HG03571 (cell line): Measurements from ENCODE around the gene CTNNBIP1.

ENCODE experiments used
- ATAC-seq: cut with Tn5 transposase; IDR thresholded peaks from one replicate; pipeline ENCODE4 v1.9.1; 2021; ENCODE audit not compliant: unreplicated experiment

The CTNNBIP1 gene

DNA sequence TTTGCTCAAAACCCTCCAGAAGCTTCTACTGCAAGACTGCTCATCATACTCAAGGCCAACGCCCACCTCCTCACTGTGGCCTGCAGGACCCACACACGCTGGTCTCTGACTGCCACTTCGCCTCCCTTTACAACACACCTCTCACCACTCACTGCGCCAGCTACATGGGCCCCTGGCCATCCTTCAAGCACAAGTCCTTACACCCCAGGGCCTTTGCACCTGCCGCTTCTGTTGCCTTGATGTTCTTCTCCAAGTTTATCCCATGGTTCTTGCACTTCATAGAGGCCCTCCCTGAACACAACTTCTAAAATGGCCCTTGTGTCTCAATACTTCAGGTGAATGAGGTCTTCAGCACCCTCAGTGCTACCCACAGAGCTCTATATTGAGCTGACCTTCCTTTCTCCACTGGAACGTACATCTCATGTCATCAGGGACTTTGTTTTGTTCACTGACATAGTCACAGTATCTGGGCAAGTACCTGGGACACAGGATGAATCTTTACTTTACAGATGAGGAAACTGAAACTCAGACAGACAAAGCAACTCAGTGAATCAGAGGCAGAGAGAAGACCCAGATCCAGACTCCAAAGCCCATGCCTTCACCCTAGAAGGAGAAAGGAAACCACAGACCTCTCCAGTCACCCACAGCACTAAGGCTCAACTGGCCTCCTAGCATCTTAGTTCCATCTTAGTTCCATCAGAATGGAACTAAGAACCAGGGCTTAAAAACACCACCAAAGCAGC is 51.6 kb downstream of the CTNNBIP1 start:
- no peak for ATAC-seq

DNA sequence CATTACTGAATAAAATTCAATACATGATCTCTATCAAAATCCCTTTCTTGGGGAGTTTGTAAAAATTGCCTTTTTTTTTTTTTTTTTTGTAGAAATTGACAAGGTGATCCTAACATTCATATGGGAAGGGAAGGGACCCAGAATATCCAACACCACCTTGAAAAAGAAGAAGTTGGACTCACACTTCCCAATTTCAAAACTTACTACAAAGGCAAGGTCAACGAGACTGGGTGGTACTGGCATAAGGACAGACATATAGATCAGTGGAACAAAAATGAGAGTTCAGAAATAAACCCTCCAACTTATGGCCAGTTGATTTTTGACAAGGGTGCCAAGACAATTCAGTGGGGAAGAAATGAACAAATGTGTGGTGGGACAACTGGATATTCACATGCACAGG is 54.9 kb downstream of the CTNNBIP1 start:
- no peak for ATAC-seq

DNA sequence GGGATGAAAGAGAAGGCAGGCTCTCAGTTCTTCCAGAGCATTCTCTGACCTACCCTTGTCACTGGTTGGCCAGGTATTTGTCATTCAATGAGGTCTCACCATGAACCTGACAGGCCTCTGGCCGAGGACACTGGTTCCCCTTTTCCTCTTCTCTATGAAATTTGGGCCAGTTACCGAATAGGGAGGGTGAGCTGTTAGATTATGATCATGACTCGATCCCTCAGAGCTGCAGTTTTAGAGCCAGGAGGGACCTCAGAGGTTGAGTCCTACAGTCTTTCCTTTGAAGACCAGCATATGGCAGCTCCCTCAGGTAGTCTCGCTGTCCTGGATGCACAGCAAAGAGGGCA is 56.8 kb downstream of the CTNNBIP1 start:
- ATAC-seq, result no peak

DNA sequence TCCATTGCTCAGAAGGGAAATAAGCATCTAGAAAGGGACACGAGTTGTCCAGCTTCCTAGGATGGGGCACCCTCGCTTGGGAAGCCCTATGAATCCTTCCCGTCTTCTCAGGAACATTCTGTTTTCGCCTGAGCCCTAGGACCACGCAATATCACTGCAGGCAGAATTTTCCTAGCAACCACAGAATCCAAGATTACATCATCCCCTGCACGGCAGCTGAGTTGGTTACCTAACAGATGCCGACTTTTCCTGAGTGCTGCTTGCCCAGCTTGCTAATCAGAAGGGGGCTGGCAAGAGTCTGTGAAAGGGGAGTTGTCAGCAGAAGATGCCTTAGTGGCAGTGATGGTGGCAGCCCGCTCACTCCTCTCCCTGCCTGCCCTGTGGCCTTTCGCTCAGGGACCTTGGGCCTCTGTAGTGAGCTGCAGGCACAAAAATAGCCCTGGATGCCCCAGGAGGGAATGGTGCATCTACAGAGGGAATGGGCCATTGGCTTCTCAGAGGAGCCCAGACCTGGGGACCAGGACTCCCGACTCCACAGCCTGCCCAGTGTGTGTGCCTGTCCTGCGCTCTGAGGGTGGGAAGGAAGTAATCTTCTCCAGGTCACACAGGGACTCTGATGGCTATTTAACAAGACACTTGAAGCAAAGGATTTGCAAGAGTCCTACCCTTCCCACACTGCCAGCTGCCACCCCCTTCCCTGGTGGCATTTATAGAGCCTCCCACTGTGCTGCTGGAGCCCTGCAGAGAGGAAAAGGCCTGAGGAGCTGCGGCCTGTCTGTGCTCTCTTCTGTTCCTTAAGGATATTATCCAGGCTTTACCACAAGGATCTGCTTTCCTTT is 57.4 kb downstream of the CTNNBIP1 start:
- no peak for ATAC-seq

DNA sequence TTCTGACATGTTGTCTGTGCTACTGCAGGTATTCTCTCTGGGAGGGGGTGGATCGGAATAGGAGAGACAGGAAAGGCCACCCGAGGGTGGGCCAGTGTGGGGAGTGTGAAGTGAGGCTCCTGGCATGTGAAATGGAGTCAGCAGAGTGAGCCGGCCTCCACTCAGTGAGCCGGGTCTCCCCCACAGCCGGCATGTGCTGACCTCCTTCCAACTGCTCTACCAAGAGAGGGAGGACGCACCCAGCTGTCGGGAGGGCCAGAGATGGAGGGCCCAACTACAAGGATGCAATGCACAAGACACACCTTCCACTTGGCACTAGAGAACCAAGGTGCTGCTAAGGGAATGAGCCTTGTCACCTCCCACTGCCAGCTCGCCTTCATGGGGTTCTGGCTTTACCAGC is 58.1 kb downstream of the CTNNBIP1 start:
- ATAC-seq, result no peak

DNA sequence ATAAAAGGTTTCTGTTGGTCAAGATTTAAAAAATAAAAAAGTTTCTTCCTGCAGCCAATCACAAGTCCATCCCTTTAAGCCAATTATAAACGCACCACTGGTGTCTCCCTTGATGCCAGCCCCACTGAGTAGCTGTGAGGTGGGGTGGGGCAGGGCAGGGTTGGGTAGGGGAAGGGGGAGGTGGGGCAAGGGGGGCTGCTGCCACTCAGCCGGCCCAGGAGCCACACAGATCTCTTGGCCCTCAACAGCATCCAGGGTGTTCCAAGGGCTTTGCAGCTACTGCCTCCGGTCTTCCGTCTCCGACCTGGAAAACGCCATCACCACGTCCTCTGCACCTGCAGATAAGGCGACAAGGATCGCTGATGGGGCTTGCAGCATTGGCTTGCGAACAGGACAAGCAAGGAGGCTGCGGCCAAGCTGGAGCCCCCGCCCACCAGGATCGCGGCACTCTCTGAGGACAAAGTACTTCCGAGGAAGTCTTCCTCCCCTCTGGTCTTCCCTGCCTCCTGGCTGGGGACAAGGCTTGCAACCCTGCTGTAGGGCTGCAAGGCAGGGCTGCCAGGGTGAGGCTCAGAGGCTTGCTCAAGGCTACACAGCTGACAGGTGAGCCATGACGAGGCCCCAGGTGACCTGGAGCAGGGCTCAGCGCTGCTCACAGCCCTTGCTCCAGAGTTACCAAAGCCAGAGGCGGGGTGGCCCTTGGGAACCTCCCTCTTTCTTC is 59.5 kb downstream of the CTNNBIP1 start:
- no peak for ATAC-seq

DNA sequence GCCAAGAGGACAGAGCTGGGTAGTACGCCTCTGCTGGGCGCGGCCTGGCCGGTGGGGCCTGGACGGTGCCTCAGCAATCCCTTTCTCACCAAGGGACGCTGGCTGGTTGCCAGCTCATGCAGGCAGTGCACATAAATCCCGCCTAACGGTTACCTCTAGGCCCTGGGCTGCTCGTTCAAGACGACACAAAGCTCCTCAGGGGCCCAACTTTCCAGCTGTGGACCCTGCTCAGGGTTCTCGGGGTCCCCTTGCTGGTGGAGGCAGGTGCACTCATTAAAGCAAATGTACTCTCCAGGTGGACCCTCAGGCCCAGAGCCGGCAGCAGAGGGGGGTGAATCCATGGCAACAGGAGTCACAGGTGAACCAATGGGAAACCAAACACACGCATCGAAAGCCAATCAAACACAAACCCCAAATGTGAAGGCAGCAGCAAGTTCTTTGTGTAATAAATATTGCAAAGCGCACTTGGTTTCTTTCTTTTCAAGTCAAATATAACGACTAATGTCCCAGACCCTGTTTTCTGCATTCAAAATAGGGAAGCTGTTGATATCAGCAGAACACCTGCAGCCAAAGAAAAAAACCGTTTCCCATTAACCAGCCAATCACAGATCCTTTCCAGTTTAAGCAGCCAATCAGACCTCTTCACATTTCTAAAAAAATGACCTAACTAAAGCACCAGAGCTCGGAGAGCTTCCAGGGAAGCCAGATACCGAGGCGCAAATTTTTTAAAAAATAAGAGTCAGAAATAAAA is 60.2 kb downstream of the CTNNBIP1 start:
- ATAC-seq, result no peak

DNA sequence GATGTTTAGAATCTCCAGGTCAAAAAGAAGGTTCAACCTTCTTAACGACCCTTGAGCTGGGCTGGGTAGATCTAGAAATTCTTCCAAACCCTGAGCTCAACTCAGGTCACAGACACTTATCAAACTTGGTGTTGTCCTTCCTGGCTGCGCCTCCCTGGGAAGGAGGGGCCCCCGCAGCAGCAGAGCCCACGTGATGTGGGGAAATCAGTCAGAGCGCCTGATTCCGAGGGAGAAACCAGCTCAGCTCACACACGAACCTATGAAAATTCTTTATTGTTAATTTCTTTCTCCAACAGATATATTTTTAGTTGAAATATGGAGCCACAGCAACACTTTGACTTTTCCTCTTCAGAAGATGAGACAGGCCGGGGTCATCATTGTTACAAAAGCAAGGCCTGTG is 62.0 kb downstream of the CTNNBIP1 start:
- ATAC-seq, result no peak

DNA sequence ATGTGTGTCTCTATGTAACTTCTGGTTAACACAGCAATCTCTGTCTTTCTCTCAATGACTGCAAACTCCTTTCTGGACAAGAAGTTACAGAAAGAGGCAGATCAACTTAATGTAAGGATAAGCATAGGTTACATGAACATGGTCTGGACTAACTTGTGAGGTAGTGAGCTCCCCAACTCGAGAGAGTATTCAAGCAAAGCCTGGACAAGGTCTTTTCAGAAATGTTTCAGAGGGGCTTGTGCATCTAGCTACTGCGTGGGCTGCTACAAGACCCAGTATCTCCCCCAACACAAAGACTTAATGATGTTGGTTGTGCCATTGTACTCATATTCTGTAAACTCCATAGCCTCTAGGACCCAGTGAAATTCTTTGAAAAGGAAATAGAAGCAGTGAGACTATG is 62.8 kb downstream of the CTNNBIP1 start:
- ATAC-seq, result no peak

DNA sequence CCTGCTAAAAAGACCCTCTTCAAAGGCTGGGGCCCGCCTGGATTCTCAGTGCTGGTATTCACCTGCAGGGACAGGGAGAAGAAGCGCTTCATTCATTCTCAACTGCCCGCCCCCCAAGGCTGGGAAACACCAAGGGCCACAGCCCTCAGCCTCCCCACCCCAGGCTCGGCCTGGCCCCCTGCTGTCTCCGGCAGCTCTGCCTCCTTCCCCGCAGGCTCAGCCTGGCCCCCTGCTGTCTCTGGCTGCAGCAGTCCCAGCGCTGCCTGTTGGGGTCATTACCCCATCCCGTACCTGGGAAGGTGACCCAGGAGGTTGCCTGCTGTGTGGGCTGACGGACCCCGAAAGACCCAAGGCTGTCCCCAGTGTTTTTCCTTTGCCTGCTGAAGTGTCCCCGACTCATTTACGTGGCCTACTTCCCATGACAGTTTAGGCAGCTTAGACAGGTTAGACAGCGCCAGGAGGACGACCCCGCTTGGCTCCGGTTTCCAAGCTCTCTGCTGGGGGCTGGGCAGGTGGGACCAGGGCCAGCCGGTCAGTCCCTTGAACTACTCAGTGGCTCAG is 63.4 kb downstream of the CTNNBIP1 start:
- ATAC-seq, result no peak

DNA sequence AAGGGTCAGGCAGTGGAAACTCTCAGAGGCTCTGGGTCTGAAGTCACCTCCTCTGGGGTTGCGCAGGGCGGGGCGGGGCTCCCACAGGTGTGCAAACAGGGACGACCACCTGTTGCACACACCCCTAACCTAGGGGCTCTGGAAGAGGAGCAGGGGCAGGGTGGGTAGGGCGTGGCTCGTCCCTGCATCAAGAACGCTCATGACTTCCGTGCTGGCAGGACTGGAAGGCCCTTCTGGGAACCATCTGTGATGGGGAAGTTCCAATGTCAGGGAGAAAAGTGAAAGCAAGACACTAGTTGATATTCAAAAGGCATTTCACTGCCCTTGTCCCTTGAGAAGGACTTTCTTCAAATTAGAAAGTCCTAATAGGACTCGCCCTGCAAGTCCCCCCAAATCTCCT is 64.2 kb downstream of the CTNNBIP1 start:
- ATAC-seq, result no peak

DNA sequence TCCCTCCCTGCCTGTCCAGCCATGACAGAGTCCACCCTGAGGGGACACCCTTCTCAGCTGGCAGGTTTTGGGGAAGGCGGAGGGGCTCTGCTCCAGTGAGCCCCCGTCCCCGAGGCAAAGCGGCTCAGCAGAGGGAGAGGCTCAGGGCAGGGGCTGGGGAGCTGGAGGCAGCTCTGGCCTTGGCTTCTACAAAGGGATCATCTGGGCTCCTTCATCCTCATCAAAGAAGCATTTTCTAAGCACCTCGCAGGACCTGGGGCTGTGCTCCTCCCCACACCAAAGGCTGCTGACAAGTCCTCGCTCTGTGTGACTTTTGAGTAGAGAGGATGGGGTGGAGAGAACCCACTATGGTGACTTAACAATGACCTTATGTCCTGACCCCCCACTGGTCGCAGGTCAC is 65.3 kb downstream of the CTNNBIP1 start:
- no peak for ATAC-seq

DNA sequence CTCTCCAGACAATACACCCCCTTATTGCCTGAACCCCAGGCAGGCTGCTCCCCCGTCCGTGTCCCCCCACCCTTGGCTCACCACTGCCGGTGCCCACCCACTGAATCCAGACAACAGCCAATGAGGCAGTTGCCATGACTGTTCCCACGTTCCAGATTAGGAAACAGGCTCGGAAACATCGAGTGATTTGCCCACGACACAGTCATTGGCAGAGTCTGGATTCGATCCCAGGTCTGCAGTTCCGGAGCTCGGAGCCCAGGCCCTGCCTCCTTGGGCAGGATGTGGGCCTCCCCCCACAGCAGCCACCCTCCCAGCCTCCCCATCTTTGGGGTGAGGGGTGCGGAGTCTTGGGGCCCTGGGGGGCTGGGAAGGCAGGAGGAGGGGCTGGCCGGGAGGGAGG is 66.0 kb downstream of the CTNNBIP1 start:
- no peak for ATAC-seq

DNA sequence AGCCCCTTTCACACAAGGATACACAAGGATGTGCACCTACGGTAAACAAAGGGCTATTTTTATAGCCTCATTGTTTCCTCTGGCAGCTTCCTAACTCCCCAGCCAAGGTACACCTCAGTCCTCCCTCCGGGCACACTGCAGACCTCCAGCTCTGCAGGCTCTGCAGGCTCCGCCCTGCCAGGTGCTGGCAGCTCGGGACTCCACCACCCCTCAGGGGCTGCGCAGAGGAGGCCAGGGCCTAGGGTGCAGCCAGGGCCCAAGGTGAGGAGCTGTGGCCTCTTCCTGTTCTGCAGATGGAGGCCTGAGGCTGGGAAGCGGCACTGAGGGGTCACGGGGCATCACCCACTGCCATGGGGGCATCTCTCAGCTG is 66.5 kb downstream of the CTNNBIP1 start:
- ATAC-seq, result no peak

DNA sequence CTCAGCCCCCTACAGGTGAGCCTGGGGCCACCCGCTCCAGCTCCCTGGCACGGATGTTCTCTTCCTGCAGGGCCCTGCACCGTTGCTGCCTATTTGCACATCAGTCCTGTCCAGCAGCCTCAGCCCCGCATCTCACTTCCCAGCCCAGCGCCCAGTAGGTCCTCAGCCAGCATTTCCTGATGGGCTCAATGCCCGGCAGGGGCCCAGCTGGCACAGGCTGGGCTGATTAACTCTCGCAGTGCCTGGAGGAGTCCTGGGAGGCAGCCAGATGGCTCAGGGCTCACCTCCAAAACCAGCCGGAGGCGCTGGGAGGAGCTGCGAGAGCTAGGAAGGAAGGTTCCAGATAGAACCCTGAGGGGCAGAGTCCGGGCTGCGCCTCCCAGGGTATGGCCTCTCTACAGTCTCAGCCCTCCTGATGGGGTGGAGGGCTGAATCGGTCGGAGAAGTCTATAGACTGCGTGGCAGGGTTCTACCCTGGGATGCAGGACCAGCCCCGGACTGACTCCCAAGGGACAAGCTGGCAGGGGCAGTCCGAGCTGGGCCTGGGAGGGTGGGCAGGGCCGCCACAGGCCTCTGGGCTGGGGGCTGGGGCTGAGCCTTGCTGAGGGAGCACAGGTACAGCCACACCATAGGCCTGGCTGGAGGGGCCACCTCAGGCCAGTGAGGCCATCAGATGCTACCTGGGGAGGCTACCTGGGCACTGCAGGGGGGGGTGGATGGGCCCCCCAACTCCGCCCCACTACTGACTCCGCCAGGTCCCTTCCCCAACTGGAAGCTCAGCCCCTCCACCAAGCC is 67.1 kb downstream of the CTNNBIP1 start:
- no peak for ATAC-seq

DNA sequence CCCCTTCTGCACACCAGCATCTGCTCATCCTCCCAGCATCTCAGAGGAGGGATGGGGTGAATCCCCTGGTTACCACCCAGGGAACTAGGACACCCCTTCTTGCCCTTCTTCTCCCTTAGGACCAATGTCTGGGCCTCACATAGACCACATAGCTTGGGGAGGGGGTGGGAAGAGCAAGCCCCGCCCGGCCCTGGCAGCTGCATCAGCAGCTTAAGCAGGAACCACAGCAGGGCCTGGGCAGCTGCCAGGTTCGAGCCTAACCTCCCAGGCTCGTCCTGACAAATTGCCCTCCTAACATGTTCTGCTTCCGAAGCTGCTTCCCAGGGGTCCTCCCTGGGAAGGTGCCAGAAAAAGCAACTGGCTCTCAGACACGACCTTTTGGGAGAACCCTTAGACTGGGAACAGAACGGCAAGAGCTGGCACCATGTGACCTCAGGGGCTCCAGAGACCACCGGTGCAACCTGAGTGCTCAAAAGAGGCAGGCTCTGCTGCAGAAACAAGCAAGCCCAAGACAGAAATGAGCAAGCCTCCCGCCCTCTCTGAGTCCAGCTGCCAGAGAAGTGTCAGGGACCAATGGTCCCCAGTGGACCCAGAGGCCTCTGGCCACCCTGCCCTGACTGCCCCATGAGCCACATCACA is 67.9 kb downstream of the CTNNBIP1 start:
- ATAC-seq, result no peak

DNA sequence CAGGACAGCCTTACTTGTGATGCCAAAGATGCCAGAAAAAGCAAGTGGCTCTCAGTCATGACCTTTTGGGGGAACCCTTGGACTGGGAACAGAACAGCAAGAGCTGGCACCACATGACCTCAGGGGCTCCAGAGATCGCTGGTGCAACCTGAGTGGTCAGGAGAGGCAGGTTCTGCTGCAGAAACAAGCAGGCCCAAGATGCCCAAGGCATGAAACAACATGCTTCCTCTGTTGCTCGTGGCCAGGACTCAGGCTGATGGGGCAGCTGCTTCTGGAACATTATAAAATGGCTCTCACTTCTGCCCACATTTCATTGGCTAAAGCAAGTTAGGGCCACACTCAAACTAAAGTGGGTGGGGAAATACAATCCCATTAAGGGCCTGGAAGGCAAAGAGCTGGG is 68.6 kb downstream of the CTNNBIP1 start:
- no peak for ATAC-seq

DNA sequence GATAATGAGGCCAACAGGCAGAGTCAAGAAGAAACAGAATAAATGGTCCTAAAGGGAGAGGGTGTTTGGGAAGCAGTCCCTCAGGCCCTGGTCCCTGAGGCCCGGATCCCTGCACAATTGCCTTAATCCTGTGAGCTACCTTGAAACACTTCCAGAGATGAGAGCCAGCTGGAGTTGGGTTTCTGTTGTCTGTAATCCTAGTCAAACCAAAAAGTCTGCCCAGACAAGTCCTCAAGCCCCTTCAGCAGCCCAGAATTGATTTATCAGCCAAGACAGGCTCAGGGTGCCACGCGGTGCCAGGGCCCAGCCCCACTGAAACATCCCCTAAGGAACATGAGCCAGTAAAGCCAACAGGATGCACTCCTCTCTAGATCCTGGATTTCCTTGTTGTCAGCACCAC is 69.9 kb downstream of the CTNNBIP1 start:
- ATAC-seq, result no peak

DNA sequence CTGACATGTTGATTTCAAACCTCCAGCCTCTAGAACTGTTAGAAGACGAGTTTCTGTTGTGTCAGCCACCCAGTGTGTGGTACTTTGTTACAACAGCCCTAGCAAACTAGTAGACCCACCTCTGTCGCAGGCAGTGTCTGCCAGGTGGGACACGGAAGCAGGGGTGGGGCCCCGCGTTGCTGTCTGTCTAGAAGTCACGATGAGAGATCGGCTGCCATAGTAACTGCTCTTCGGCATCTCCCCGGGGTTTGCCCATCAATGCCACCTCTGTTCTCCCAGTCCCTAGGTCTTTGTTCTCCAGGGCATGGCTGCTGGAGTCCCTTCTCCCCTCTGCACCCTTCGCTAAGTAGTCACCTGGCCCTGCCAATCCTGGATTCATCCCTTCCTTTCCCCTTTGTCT is 71.1 kb downstream of the CTNNBIP1 start:
- ATAC-seq, result no peak

DNA sequence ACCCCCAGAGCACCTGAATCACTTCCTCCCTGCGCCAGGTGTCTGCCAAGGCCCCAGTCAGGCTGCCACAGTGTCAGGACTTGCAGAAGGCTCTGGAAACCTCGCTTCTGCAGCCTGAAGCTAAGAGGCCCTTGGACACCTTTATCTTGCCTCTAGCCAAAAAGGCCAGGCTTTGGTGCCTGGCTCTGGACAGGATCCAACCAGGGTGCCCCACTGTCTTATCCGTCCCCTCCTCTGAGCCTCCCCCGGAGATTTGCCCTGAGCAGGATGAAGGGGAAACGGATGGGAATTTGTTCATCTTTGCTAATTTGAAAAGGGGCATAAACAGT is 73.5 kb downstream of the CTNNBIP1 start:
- no peak for ATAC-seq
